HepG2 (cell line): ENCODE data around the gene CNTD1. TPM values are rescaled to one million over a fixed set of nuclear protein-coding genes. Genes with fewer than 3 reads are reported as not detected.
"Not testable (repeated sequence)": the region's sequence is repeated elsewhere in the genome, so short reads cannot be mapped to it uniquely, and the experiment has no call there.

Source experiments
- ATAC-seq: fragments of 200-7000 bp; cut with Tn5 transposase; 3 replicates; pipeline ENCODE4 v1.9.1; 2020; ENCODE audit warnings: mild to moderate bottlenecking, moderate library complexity
- BruUV-seq: library from RNA; stranded (reverse); fragments of 400-500 nt; replicated peaks from 2 replicates; lab custom pipeline; 2021; lab: Mats Ljungman, UMichigan
- CTCF ChIA-PET: fragments of 300-600 bp; formaldehyde crosslinking; extraction: SDS; loops from one replicate; lab custom pipeline; 2021; ENCODE audit warnings: low total read pairs, inconsistent platforms, low intra/inter-chr PET ratio; lab: Yijun Ruan, JAX
- POLR2A ChIA-PET: fragments of 350-600 bp; sonication (Branson Sonifier 250); formaldehyde crosslinking; loops from one replicate; lab custom pipeline; 2020; ENCODE audit warnings: antibody characterized with exemption, inconsistent platforms; lab: Yijun Ruan, JAX
- DNase-seq: peaks from one replicate; pipeline ENCODE4 v3.0.0-alpha.2; 2015; ENCODE audit warnings: low spot score
- FAIRE-seq: peaks from 3 replicates; lab custom pipeline; 2011; peaks lifted over from hg19 to GRCh38; lab: Jason Lieb, UNC
- H2AFZ ChIP-seq: one replicate; pipeline ENCODE4 v1.6.1; 2011; ENCODE audit warnings: low read length, inconsistent platforms
- H3K27ac ChIP-seq: fragments of 300-600 bp; 3 replicates; pipeline ENCODE4 v1.8.0; 2011; ENCODE audit warnings: mixed run types, mild to moderate bottlenecking, mixed read lengths, low read length, inconsistent platforms; ENCODE audit not compliant: insufficient read depth; ENCODE audit errors: extremely low read length
- H3K27me3 ChIP-seq, 2 experiments: fragments of 200-600 bp in 1 of 2; 2 replicates in 1 of 2; 3 replicates in 1 of 2; pipeline versions ENCODE4 v1.6.0 to v1.8.0; 2011; ENCODE audit warnings: low read length in 2 of 2, mild to moderate bottlenecking in 2 of 2, moderate library complexity in 2 of 2, inconsistent platforms in 1 of 2; ENCODE audit not compliant: insufficient read depth in 2 of 2, control insufficient read depth in 1 of 2
- H3K36me3 ChIP-seq, 2 experiments: fragments of 200-600 bp in 1 of 2; replicated peaks in 1 of 2; 2 replicates in 1 of 2; 3 replicates in 1 of 2; pipeline versions ENCODE4 v1.5.1 to v1.8.0; 2011; ENCODE audit warnings: low read length in 2 of 2, inconsistent platforms in 1 of 2; ENCODE audit not compliant: insufficient read depth in 2 of 2, control insufficient read depth in 1 of 2
- H3K4me1 ChIP-seq: 2 replicates; pipeline ENCODE4 v1.5.1; 2012; ENCODE audit warnings: low read length, inconsistent platforms; ENCODE audit not compliant: insufficient read depth
- H3K4me2 ChIP-seq: 2 replicates; pipeline ENCODE4 v1.6.0; 2011; ENCODE audit warnings: low read depth, low read length, inconsistent platforms
- H3K4me3 ChIP-seq, 3 experiments: fragments of 200-600 bp in 1 of 3; sonication (generic), shearing (Covaris generic) in 1 of 3; replicated peaks in 1 of 3; 2 replicates each; pipeline ENCODE4 v1.5.1; 2011 to 2016; ENCODE audit warnings: low read length in 3 of 3, inconsistent platforms in 2 of 3, low read depth in 2 of 3, mild to moderate bottlenecking in 2 of 3, control low read depth in 1 of 3, mixed read lengths in 1 of 3; ENCODE audit not compliant: insufficient read depth in 1 of 3
- H3K79me2 ChIP-seq: one replicate; pipeline ENCODE4 v1.6.1; 2011; ENCODE audit warnings: low read length, inconsistent platforms; ENCODE audit not compliant: insufficient read depth
- H3K9ac ChIP-seq: 2 replicates; pipeline ENCODE4 v1.6.0; 2011; ENCODE audit warnings: mild to moderate bottlenecking, low read depth, low read length, inconsistent platforms; ENCODE audit not compliant: insufficient read depth
- H3K9me3 ChIP-seq: 2 replicates; pipeline ENCODE4 v1.5.1; 2012; ENCODE audit warnings: mild to moderate bottlenecking, low read length
- H4K20me1 ChIP-seq: 2 replicates; pipeline ENCODE4 v1.6.0; 2011; ENCODE audit warnings: inconsistent platforms, mild to moderate bottlenecking, low read length, moderate library complexity; ENCODE audit not compliant: insufficient read depth
- ZBTB33 ChIP-seq: sonication (generic); formaldehyde crosslinking; IDR thresholded peaks from 2 replicates; pipeline ENCODE4 v1.4.0; 2020; ENCODE audit warnings: missing genetic modification reagents
- ZFX ChIP-seq: sonication (generic); formaldehyde crosslinking; IDR thresholded peaks from 2 replicates; pipeline ENCODE4 v1.4.0; 2020; ENCODE audit warnings: mild to moderate bottlenecking, low read depth, missing genetic modification reagents, moderate library complexity
- WGBS: methylation state at CpG from one replicate; pipeline ENCODE4 v1.1.6; 2017; ENCODE audit warnings: low lambda C conversion rate; 5-methylcytosine and 5-hydroxymethylcytosine counted together
- in situ Hi-C: cut with HindIII; loops from 2 replicates; pipeline ENCODE4 v1.10.0; 2017; ENCODE audit warnings: low pct_unique_long_range_greater_than_20kb; ENCODE audit not compliant: extremely low pct_ligation_motif_present
- intact Hi-C: fragments of 100-400 bp; cut with micrococcal nuclease; formaldehyde crosslinking; loops from one replicate; pipeline ENCODE4 v1.10.0; 2022; ENCODE audit not compliant: unreplicated experiment
- polyA plus RNA-seq, 8 experiments: library from polyadenylated mRNA; depleted of rRNA in 3 of 8; stranded (reverse) in 7 of 8; unstranded in 1 of 8; fragments of >200 nt; fragmentation: Illumina TruSeq in 4 of 8; extraction: Trizol in 4 of 8; gene quantifications; 2 replicates each; pipeline versions ENCODE4 v1.2.1 to v1.2.3, GENCODE V29; 2011 to 2016; ENCODE audit warnings: low read depth in 4 of 8, missing spikeins in 1 of 8, mixed read lengths in 1 of 8; ENCODE audit not compliant: insufficient read depth in 1 of 8
- total RNA-seq, 5 experiments: library from RNA; depleted of rRNA; stranded (reverse); fragments of >200 nt; fragmentation: Illumina TruSeq; extraction: Trizol; gene quantifications; 2 replicates each; pipeline ENCODE4 v1.2.3, GENCODE V29; 2016; ENCODE audit warnings: low read depth in 1 of 5
- TF ChIP-seq, protein P1 (sequence below): sonication (generic); formaldehyde crosslinking; IDR thresholded peaks from 2 replicates; pipeline ENCODE4 v1.5.1; 2020; ENCODE audit warnings: mild to moderate bottlenecking, missing genetic modification reagents, moderate library complexity
- TF ChIP-seq, protein P2 (sequence below): sonication (generic); formaldehyde crosslinking; IDR thresholded peaks from 2 replicates; pipeline ENCODE4 v1.4.0; 2020; ENCODE audit warnings: missing genetic modification reagents, mild to moderate bottlenecking, borderline replicate concordance

Gene CNTD1
- total and polyA plus RNA-seq, 2 of the 13 experiments (the other 11 are each of a cell fraction or from before 2014, with no cell fraction given) = 0.11 to 0.15 TPM

GRCh38 chr17:42851371-42852240 is 52.9 kb downstream of the CNTD1 start:
- TF ChIP-seq ZFX (CRISPR knock-in tag) (0 out of 2 replicates have a peak, but pooled peaks have one; percentile 25), ZBTB33 (CRISPR knock-in tag) (peak; percentile 57; the same call in 1 of the 2 replicates)
- TF ChIP-seq, protein P1, sequence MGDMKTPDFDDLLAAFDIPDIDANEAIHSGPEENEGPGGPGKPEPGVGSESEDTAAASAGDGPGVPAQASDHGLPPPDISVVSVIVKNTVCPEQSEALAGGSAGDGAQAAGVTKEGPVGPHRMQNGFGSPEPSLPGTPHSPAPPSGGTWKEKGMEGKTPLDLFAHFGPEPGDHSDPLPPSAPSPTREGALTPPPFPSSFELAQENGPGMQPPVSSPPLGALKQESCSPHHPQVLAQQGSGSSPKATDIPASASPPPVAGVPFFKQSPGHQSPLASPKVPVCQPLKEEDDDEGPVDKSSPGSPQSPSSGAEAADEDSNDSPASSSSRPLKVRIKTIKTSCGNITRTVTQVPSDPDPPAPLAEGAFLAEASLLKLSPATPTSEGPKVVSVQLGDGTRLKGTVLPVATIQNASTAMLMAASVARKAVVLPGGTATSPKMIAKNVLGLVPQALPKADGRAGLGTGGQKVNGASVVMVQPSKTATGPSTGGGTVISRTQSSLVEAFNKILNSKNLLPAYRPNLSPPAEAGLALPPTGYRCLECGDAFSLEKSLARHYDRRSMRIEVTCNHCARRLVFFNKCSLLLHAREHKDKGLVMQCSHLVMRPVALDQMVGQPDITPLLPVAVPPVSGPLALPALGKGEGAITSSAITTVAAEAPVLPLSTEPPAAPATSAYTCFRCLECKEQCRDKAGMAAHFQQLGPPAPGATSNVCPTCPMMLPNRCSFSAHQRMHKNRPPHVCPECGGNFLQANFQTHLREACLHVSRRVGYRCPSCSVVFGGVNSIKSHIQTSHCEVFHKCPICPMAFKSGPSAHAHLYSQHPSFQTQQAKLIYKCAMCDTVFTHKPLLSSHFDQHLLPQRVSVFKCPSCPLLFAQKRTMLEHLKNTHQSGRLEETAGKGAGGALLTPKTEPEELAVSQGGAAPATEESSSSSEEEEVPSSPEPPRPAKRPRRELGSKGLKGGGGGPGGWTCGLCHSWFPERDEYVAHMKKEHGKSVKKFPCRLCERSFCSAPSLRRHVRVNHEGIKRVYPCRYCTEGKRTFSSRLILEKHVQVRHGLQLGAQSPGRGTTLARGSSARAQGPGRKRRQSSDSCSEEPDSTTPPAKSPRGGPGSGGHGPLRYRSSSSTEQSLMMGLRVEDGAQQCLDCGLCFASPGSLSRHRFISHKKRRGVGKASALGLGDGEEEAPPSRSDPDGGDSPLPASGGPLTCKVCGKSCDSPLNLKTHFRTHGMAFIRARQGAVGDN (CRISPR knock-in tag) = peak; percentile 58
- TF ChIP-seq, protein P2, sequence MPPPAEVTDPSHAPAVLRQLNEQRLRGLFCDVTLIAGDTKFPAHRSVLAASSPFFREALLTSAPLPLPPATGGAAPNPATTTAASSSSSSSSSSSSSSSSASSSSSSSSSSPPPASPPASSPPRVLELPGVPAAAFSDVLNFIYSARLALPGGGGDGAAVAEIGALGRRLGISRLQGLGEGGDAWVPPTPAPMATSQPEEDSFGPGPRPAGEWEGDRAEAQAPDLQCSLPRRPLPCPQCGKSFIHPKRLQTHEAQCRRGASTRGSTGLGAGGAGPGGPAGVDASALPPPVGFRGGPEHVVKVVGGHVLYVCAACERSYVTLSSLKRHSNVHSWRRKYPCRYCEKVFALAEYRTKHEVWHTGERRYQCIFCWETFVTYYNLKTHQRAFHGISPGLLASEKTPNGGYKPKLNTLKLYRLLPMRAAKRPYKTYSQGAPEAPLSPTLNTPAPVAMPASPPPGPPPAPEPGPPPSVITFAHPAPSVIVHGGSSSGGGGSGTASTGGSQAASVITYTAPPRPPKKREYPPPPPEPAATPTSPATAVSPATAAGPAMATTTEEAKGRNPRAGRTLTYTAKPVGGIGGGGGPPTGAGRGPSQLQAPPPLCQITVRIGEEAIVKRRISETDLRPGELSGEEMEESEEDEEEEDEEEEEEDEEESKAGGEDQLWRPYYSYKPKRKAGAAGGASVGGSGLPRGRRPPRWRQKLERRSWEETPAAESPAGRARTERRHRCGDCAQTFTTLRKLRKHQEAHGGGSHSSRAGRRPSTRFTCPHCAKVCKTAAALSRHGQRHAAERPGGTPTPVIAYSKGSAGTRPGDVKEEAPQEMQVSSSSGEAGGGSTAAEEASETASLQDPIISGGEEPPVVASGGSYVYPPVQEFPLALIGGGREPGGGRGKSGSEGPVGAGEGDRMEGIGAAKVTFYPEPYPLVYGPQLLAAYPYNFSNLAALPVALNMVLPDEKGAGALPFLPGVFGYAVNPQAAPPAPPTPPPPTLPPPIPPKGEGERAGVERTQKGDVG (CRISPR knock-in tag) = peak; percentile 70; the same call in 1 of the 2 replicates

More at GRCh38 chr17:42851371-42852240, 52.9 kb downstream of the CNTD1 start:
- H3K9me3 ChIP-seq, in situ Hi-C loops, BruUV-seq, H2AFZ ChIP-seq, H3K27ac ChIP-seq, DNase-seq, H4K20me1 ChIP-seq, H3K36me3 ChIP-seq, H3K79me2 ChIP-seq, CTCF ChIA-PET, H3K27me3 ChIP-seq, FAIRE-seq: not testable (repeated sequence)
- Histone ChIP-seq H3K4me3 (peak overlapping the region in 2 of 3 experiments; percentile 23 to 58; a peak in 2 of 6 replicates), H3K4me1 (peaks cover 76% of the 10 kb centered on the region), H3K9ac (peak overlapping the region; percentile 26; the same call in 1 of the 2 replicates), H3K4me2 (peak overlapping the region; percentile 64)
- intact Hi-C loops = loop anchor here (2.0 kb wide), 1 partner anchor 15 kb away; no protein-coding TSS in a partner anchor
- 79% methylated on average over 13 of the region's 28 CpGs for WGBS
- peak; percentile 5; the same call in 1 of the 3 replicates for ATAC-seq
- POLR2A ChIA-PET = interaction anchor here (1.0 to 3.7 kb wide), 4 partner anchors 15 to 78 kb away, joined by 3 to 12 read pairs (median 5); no protein-coding TSS in a partner anchor
